SH-SY5Y (cell line): ENCODE data around the gene CLEC16A.

Experiments used
- GATA2 ChIP-seq: IDR thresholded peaks from 2 replicates; pipeline ENCODE4 v1.6.1; 2011; ENCODE audit warnings: mild to moderate bottlenecking, low read depth, low read length
- GATA3 ChIP-seq: IDR thresholded peaks from 2 replicates; pipeline ENCODE4 v1.6.1; 2011; ENCODE audit warnings: low read depth, mild to moderate bottlenecking, low read length, moderate library complexity

DNA sequence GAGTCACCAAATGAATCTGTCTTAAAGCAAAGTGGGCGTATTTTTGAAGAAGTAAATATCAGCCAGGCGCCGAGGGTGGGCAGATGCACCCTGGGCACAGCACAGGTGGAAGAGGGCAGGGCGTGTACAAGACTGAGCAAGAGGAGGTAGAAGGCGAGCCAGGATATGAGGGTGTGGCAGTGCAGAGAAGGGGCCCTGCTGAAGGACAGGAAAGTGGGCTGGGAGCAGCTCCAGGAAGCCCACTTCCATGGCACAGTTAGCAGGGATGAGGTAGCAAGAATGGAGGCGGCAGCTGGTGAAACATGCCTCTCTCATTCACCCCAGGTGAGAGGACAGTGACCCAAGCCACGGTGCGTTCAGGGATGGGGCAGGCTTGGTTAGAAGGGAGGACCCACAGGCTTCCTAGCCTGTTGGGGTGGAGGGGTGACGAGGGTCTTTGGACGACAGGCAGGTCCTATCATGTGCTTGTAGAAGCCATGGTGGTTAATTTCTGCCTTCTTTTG, 149.3 kb downstream of the CLEC16A start:
- TF ChIP-seq GATA3 = no peak
- no peak for TF ChIP-seq GATA2
